RWPE1 (cell line): ENCODE data around the gene ABLIM1.

ENCODE experiments used
- CTCF ChIA-PET: fragments of 350-600 bp; sonication (Branson Sonifier 250); formaldehyde crosslinking; extraction: SDS; loops from one replicate; lab custom pipeline; 2021; lab: Yijun Ruan, JAX
- POLR2A ChIA-PET: fragments of 400-600 bp; formaldehyde crosslinking; extraction: SDS; loops from one replicate; lab custom pipeline; 2020; ENCODE audit warnings: antibody characterized with exemption; ENCODE audit not compliant: low non-redundant PET; lab: Yijun Ruan, JAX
- DNase-seq: peaks from one replicate; pipeline ENCODE4 v3.0.0; 2012; ENCODE audit warnings: low spot score
- H3K27ac ChIP-seq: fragments of 450-650 bp; 2 replicates; pipeline ENCODE4 v1.5.1; 2017
- CTCF ChIP-seq: fragments of 450-650 bp; conservative IDR thresholded peaks from 2 replicates; pipeline ENCODE4 v1.5.1; 2017; ENCODE audit warnings: low read depth, mild to moderate bottlenecking

The ABLIM1 gene

GRCh38 chr10:114521255-114521654, 136.8 kb downstream of the ABLIM1 start:
- ChIA-PET CTCF (interaction anchor here (0.9 kb wide), 1 partner anchor 47 kb away, joined by 4 read pairs; no protein-coding TSS in a partner anchor), POLR2A (no interaction called here)
- TF ChIP-seq CTCF, result no peak
- DNase-seq, result no peak
- no peak overlapping the region for H3K27ac ChIP-seq

GRCh38 chr10:114520453-114520852, 137.6 kb downstream of the ABLIM1 start:
- POLR2A ChIA-PET, result no interaction called here
- CTCF ChIA-PET, result interaction anchor here (0.5 to 0.8 kb wide), 4 partner anchors 14 to 127 kb away, joined by 3 to 5 read pairs (median 3); no protein-coding TSS in a partner anchor
- no peak for TF ChIP-seq CTCF
- DNase-seq, result peak; percentile 94
- H3K27ac ChIP-seq, result peak overlapping the region; percentile 95

- TF ChIP-seq CTCF, result no peak
- CTCF ChIA-PET, result interaction anchor here (0.6 to 0.8 kb wide), 4 partner anchors 13 to 718 kb away, joined by 3 to 5 read pairs (median 4); no protein-coding TSS in a partner anchor
- POLR2A ChIA-PET, result no interaction called here
- peak overlapping the region; percentile 95 for H3K27ac ChIP-seq
- DNase-seq, result no peak
Measured at GRCh38 chr10:114519756-114520293, 138.2 kb downstream of the ABLIM1 start.

GRCh38 chr10:114519306-114519669, 138.8 kb downstream of the ABLIM1 start:
- no peak for TF ChIP-seq CTCF
- CTCF ChIA-PET, result interaction anchor here (0.7 to 1.5 kb wide), 3 partner anchors 20 to 267 kb away, joined by 3 to 6 read pairs (median 4); no protein-coding TSS in a partner anchor
- POLR2A ChIA-PET, result no interaction called here
- DNase-seq, result peak; percentile 92
- H3K27ac ChIP-seq, result peak overlapping the region; percentile 95

GRCh38 chr10:114518401-114519305, 139.4 kb downstream of the ABLIM1 start:
- POLR2A ChIA-PET, result no interaction called here
- no peak for DNase-seq
- peak overlapping the region; percentile 95 for H3K27ac ChIP-seq
- no peak for TF ChIP-seq CTCF
- CTCF ChIA-PET, result interaction anchor here (0.7 to 1.5 kb wide), 5 partner anchors 20 to 1448 kb away, joined by 3 to 6 read pairs (median 3); no protein-coding TSS in a partner anchor

GRCh38 chr10:114517368-114518250, 140.5 kb downstream of the ABLIM1 start:
- no peak for TF ChIP-seq CTCF
- H3K27ac ChIP-seq, result no peak overlapping the region
- ChIA-PET POLR2A (no interaction called here), CTCF (interaction anchor here (0.9 to 1.5 kb wide), 2 partner anchors 80 to 268 kb away, joined by 3 to 6 read pairs; no protein-coding TSS in a partner anchor)
- DNase-seq, result no peak
